C1 segment of cervical spinal cord (tissue), 14 donors: Measurements from ENCODE around the gene TCAIM.

Experiments used
- DNase-seq, 14 donors: peaks; one replicate each; lab custom pipeline; 2025; lab: John Stamatoyannopoulos, UW

TCAIM gene

DNA sequence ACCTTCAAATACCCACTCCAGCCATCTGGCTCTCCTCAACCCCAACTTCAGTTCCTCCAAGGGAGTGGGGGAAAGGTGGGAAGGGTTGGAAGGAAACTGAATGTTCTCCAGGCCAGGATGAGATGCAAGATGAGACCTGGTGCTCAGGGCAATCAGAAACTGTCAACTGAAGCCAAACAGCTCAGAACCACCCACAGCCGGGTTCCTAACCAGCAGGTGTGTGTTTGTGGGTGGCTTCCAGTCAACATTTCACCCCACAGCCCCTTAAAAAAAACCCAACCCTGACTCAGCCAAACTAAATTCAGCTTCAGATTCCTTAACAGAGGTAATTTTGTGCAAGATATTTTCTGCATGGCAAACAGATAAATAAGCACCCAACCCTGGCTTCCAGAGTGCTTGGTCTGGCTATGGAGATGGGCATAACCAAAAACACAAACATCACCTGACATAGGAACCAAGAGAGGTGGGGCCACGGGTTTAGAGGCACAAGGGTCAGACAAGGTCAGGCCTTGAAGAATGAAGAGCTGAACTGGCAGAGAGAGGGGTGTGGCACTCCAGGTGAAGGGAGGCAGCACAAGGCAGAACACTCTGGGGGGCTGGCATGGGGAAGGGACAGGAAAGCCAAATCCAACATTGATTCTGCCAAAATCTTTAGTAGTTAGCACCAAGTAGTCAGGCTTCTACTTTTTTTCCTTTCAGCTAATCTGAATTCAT is 104.2 kb downstream of the TCAIM start:
- no peak for DNase-seq

DNA sequence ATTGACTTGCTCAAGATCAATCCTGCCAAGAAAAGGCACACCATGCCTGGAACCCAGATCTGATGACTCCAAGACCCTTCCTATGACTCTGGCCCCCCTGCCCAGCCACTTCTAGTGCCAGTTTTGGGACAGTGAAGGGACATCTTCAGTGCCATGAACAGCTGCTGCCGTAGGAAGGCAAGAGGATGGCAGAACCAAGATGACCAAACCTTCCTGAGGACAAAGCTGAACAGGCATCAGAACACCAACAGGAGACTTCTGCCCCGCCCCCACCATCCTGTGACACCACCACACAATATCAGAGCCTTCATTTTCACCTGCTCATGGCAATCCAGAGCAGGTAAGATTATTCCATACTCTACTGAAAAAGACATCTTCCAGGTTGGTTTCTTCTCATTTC is 105.9 kb downstream of the TCAIM start:
- DNase-seq, result no peak

GRCh38 chr3:44444896-44445691 is 106.5 kb downstream of the TCAIM start:
- DNase-seq, result no peak

- no peak for DNase-seq
These were observed 107.2 kb downstream of the TCAIM start for GRCh38 chr3:44445786-44446185.

DNA sequence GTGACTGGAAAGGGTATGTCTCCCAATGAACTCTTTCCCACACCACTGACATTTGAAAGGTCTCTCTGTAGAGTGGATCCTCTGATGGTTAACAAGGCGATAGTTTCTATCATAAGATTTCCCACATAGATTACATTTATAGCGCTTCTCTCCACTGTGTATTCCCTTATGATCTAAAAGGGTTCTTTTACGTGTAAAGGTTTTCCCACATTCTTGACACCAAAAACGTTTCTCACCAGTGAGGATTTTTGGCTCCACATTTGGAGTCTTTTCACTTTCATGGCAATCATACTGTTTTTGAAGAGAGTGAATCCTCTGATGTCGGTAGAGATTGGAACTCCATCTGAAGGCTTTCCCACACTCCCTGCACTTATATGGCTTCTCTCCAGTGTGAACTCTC is 108.4 kb downstream of the TCAIM start:
- no peak for DNase-seq

DNA sequence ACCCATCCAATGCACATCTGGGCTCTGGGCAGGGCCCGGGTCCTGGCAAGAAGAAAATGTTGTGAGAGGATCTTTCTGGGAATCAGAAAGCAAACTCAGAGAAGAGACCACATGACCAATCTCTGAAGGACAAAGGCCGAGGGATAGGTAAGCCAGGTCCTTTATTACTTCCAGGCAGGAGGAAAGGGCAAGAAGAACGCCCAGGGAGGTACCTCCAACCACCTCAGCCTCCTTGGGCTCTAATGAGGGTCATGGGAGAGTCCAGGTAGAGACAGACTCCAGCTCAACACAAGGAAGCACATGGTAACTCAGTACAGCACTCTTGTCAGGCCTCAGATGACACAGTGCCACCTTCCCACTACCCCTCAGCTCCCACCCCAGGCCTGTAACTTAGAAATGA is 112.9 kb downstream of the TCAIM start:
- no peak for DNase-seq

DNA sequence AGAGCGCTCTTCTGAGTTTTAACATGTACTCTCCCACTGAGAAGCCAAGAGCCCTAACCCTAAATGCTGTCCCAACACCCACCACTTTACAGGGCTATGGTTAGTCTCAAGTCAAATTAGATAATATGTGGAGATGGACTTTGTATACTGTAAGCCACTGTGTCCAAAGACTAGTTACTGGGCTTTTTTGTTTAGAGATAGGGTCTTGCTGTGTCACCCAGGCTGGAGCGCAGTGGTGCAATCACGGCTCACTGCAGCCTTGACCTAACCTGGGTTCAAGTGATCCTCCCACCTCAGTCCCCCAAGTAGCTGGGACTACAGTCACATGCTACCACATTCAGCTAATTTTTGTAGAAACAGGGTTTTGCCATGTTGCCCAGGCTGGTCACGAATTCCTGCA is 115.7 kb downstream of the TCAIM start:
- DNase-seq, result no peak

- no peak for DNase-seq
These were observed 116.8 kb downstream of the TCAIM start for GRCh38 chr3:44455318-44455717.
